MCF 10A (cell line): ENCODE results near the gene MAP3K9. TPM values are rescaled to one million over a fixed set of nuclear protein-coding genes. Genes with fewer than 3 reads are reported as not detected.
A peak's percentile ranks its signal among the peaks of the same experiment; 100 is the strongest.

ENCODE experiments used
- BruUV-seq: library from RNA; stranded (reverse); fragments of 400-500 nt; replicated peaks from 2 replicates; lab custom pipeline; 2021; lab: Mats Ljungman, UMichigan
- CTCF ChIA-PET: fragments of 300-600 bp; sonication (Branson Sonifier 250); formaldehyde crosslinking; extraction: SDS; loops from one replicate; lab custom pipeline; 2021; ENCODE audit warnings: antibody characterized with exemption, inconsistent platforms; lab: Yijun Ruan, JAX
- POLR2A ChIA-PET: fragments of 300-600, 350-650 bp; sonication (Branson Sonifier 250); formaldehyde crosslinking; extraction: SDS; loops from one replicate; lab custom pipeline; 2020; ENCODE audit warnings: antibody characterized with exemption, inconsistent platforms; lab: Yijun Ruan, JAX
- DNase-seq: peaks from one replicate; pipeline ENCODE4 v3.0.0-alpha.2; 2018; ENCODE audit not compliant: unreplicated experiment
- H3K27ac Mint-ChIP-seq: one replicate; pipeline ENCODE4 v1.8.0; 2022; ENCODE audit warnings: mild to moderate bottlenecking, low read depth, mixed read lengths; ENCODE audit not compliant: unreplicated experiment
- H3K27me3 Mint-ChIP-seq: one replicate; pipeline ENCODE4 v1.8.0; 2022; ENCODE audit warnings: mixed read lengths; ENCODE audit not compliant: insufficient read depth, unreplicated experiment
- H3K36me3 Mint-ChIP-seq: one replicate; pipeline ENCODE4 v1.8.0; 2022; ENCODE audit warnings: mild to moderate bottlenecking, moderate library complexity, mixed read lengths; ENCODE audit not compliant: insufficient read depth, unreplicated experiment
- H3K4me1 Mint-ChIP-seq: one replicate; pipeline ENCODE4 v1.8.0; 2022; ENCODE audit warnings: mixed read lengths; ENCODE audit not compliant: insufficient read depth, unreplicated experiment
- H3K4me3 Mint-ChIP-seq: one replicate; pipeline ENCODE4 v1.8.0; 2022; ENCODE audit warnings: mild to moderate bottlenecking, moderate library complexity, mixed read lengths; ENCODE audit not compliant: unreplicated experiment
- H3K9me3 Mint-ChIP-seq: one replicate; pipeline ENCODE4 v1.8.0; 2022; ENCODE audit warnings: mixed read lengths; ENCODE audit not compliant: unreplicated experiment
- CTCF ChIP-seq: fragments of 200-600 bp; IDR thresholded peaks from one replicate; pipeline ENCODE4 v1.8.0; 2022; ENCODE audit warnings: antibody characterized with exemption, mild to moderate bottlenecking; ENCODE audit not compliant: unreplicated experiment
- intact Hi-C: fragments of 100-400 bp; cut with micrococcal nuclease; formaldehyde crosslinking; loops from 2 replicates; pipeline ENCODE4 v1.14.1; 2022
- total RNA-seq: library from RNA; stranded (reverse); gene quantifications from 2 replicates; pipeline ENCODE4 v1.2.3, GENCODE V29; 2022

MAP3K9 gene
- total RNA-seq, 1 experiment from 2014 or later, result 18.6 TPM

- Mint-ChIP-seq H3K27ac (no peak overlapping the region), H3K9me3 (no peaks in the 10 kb centered on the region), H3K27me3 (no peaks in the 10 kb centered on the region), H3K4me3 (no peak overlapping the region), H3K36me3 (peaks cover 78% of the 10 kb centered on the region), H3K4me1 (no peaks in the 10 kb centered on the region)
- POLR2A ChIA-PET, result no interaction called here
- CTCF ChIA-PET, result interaction anchor here (0.6 to 2.0 kb wide), 3 partner anchors 8 to 21 kb away, joined by 3 to 5 read pairs (median 3); no protein-coding TSS in a partner anchor
- no TSS peak for BruUV-seq
- intact Hi-C loops, result no loop called here
- no peak for TF ChIP-seq CTCF
- no peak for DNase-seq
Measured at GRCh38 chr14:70735043-70735442, 74.3 kb downstream of the MAP3K9 start.

DNA sequence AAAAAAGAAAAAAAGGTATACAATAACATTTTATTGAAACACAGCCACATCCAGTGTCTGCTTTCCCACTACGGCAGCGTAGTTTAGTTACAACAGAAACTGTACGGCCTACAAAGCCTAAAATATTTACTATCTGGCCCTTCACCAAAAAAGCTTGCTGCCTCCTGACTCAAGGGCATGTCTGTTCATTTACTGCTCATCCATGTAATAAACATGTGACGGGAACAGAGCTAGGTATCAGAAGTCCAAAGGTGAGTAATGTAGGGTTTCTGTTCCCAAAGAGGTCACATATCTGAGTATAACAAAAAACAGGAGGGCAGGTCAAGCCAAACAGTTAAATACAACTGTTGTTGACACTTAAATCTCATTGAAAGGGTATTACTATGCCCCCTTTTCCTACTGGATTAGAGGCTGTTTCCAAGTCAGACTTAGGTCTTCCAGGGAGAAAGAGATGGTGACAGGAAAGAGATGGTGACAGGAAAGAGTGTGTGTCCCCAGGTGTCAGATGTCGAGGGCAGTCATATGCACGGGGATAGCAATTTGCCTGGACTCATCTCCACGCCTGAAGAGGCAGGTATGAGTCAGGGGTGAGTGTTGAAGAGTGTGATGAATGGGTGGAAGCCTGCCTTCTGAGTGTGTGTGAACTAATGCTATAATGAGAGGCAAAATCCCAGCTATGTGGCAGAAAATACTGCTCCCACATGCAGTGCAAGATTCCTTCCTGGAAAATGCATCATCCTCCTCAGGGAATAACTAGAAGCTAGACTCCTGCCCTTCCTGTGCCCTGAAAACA lies 77.7 kb downstream of the MAP3K9 start:
- Mint-ChIP-seq H3K9me3 (no peaks in the 10 kb centered on the region), H3K4me3 (no peak overlapping the region), H3K4me1 (no peaks in the 10 kb centered on the region), H3K27ac (peak overlapping the region; percentile 63), H3K27me3 (no peaks in the 10 kb centered on the region), H3K36me3 (peaks cover 57% of the 10 kb centered on the region)
- TF ChIP-seq CTCF, result no peak
- POLR2A ChIA-PET, result no interaction called here
- BruUV-seq, result no TSS peak
- DNase-seq, result no peak
- intact Hi-C loops, result no loop called here
- CTCF ChIA-PET, result no interaction called here

DNA sequence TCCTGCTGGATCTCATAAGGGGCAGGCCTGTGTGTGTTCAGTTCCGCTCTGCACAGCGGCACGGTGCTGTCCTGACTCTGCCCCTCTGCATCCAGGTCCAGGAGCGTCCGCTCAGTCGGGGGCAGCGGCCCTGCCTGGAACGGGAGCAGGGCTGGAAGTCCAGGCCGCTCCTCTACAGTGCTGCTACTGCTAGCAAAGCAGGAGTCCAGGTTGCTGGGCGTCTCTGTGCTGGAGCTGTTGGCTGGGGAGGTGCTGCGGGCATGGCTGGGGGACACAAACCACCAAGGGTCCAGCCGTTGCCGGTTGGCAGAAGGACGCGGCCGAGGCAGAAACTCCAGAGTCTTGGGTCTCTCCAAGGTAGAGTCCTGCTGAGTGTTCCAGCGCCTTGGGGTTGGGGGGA lies 78.9 kb downstream of the MAP3K9 start:
- ChIA-PET POLR2A (no interaction called here), CTCF (interaction anchor here (0.6 kb wide), 1 partner anchor 170 kb away, joined by 5 read pairs; no protein-coding TSS in a partner anchor)
- no peak for TF ChIP-seq CTCF
- peaks cover 47% of the 10 kb centered on the region for H3K36me3 Mint-ChIP-seq
- no peak overlapping the region for H3K27ac Mint-ChIP-seq
- H3K27me3 Mint-ChIP-seq, result no peaks in the 10 kb centered on the region
- H3K4me1 Mint-ChIP-seq, result no peaks in the 10 kb centered on the region
- DNase-seq, result no peak
- intact Hi-C loops, result no loop called here
- H3K9me3 Mint-ChIP-seq, result no peaks in the 10 kb centered on the region
- BruUV-seq, result no TSS peak
- no peak overlapping the region for H3K4me3 Mint-ChIP-seq

DNA sequence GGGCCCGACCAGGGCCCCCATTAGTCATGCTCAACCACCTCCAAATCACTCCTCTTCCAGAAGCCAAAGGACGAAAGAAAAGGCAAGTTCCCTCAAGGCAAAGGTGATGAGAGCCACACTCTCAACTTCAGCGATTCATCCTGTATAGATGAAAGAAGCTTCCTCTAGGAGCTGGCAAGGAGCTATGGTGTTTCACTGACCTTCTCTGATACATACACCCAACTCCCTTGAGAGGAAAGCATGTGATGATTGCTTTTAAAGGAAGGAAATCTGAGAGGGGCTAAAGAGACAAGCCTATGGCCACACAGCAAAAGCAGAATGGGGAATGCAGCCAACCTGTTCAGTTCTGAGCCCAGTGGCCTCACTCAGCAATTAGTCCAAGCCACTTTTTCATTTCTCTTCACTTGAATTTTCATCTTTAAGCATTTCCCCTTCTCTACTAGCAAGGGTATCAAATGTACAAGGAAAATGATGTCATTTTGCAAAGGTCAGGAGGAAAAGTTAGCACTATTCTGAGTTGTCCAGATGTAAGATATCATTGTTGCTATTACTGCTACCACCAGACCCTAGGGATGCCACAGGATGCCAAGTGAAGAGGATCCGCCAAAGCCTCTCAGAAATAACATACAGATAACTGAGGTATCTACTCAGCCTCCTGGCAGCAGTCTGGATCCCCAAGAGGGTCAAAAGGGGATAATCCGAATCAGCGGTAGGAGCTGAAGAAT lies 82.5 kb downstream of the MAP3K9 start:
- Mint-ChIP-seq H3K9me3 (no peaks in the 10 kb centered on the region), H3K27ac (no peak overlapping the region), H3K27me3 (no peaks in the 10 kb centered on the region), H3K4me3 (no peak overlapping the region), H3K4me1 (no peaks in the 10 kb centered on the region), H3K36me3 (peaks cover 16% of the 10 kb centered on the region)
- intact Hi-C loops, result no loop called here
- POLR2A ChIA-PET, result no interaction called here
- no peak for DNase-seq
- CTCF ChIA-PET, result interaction anchor here (0.6 to 0.9 kb wide), 2 partner anchors 12 to 82 kb away, joined by 3 read pairs; no protein-coding TSS in a partner anchor
- no TSS peak for BruUV-seq
- no peak for TF ChIP-seq CTCF
